Gastrocnemius medialis (tissue), 4 donors: ENCODE measurements around the gene RNU1-3.

Experiments used
- CTCF ChIP-seq, 5 experiments: fragments of 450-650 bp in 3 of 5; fragments of 200-600 bp in 2 of 5; sonication (generic) in 2 of 5; IDR thresholded peaks in 4 of 5; conservative IDR thresholded peaks in 1 of 5; 1 replicate in 4 of 5; 2 replicates in 1 of 5; pipeline ENCODE4 v1.5.1; 2016 to 2019; ENCODE audit warnings: antibody characterized with exemption in 5 of 5, mild to moderate bottlenecking in 3 of 5, moderate library complexity in 3 of 5
- POLR2A ChIP-seq, 2 donors: fragments of 450-650 bp; IDR thresholded peaks; one replicate each; pipeline ENCODE4 v1.6.1; 2017; ENCODE audit warnings: antibody characterized with exemption in 2 of 2, mild to moderate bottlenecking in 2 of 2, moderate library complexity in 2 of 2

- peak in 4 of 5 experiments; percentile 48 to 71 (median 54) for TF ChIP-seq CTCF (IDR thresholded peaks at IDR 0.05 in 4 of 5, conservative IDR thresholded peaks at IDR 0.05 in 1 of 5)
- TF ChIP-seq POLR2A (IDR thresholded peaks at IDR 0.05) = peak; percentile 50 to 54
These were observed 22.1 kb downstream of the RNU1-3 start for GRCh38 chr1:16644482-16645270.
